ENCODE results near the gene TNK1. TPM values are rescaled to one million over a fixed set of nuclear protein-coding genes. Genes with fewer than 3 reads are reported as not detected.

The TNK1 gene
- polyA plus RNA-seq, 1 donor from 2014 or later: 0.83 TPM

- Histone ChIP-seq H3K4me2 (ENCODE audit: low read length) (no peak overlapping the region), H2AFZ (ENCODE audit: low read depth, low read length) (no peak overlapping the region), H3K9me3 (ENCODE audit: low read length) (no peaks in the 10 kb centered on the region)
Measured at GRCh38 chr17:7356072-7356549, 24.8 kb upstream of the TNK1 start.

GRCh38 chr17:7356756-7357155, 24.1 kb upstream of the TNK1 start:
- Histone ChIP-seq H3K4me3 (ENCODE audit: low read length) (no peak overlapping the region), H3F3A (ENCODE audit: insufficient read depth, low read length, poor library complexity, severe bottlenecking) (no peaks in the 10 kb centered on the region), H3K4me2 (ENCODE audit: low read length) (no peak overlapping the region), H3K79me2 (replicated peaks; ENCODE audit: insufficient read depth, low read length) (peaks cover 3% of the 10 kb centered on the region), H2AFZ (ENCODE audit: low read depth, low read length) (no peak overlapping the region), H4K20me1 (ENCODE audit: insufficient read depth) (no peaks in the 10 kb centered on the region), H3K27ac (ENCODE audit: low read length) (no peak overlapping the region), H3K27me3 (ENCODE audit: insufficient read depth, low read depth, low read length) (no peaks in the 10 kb centered on the region), H3K9me3 (ENCODE audit: low read length) (no peaks in the 10 kb centered on the region), H3K9me2 (ENCODE audit: insufficient read depth, low read length) (no peaks in the 10 kb centered on the region), H3K36me3 (ENCODE audit: insufficient read depth, low read length) (no peaks in the 10 kb centered on the region), H3K9ac (ENCODE audit: low read length) (no peak overlapping the region)
- no peak for TF ChIP-seq CTCF (IDR thresholded peaks at IDR 0.05; ENCODE audit: poor library complexity, severe bottlenecking)
- no peak for TF ChIP-seq SMC3 (conservative IDR thresholded peaks at IDR 0.05; ENCODE audit: poor library complexity)
- no peak for TF ChIP-seq TAF1 (IDR thresholded peaks at IDR 0.05; ENCODE audit: low read depth)
- TF ChIP-seq EZH2 (IDR thresholded peaks at IDR 0.05; ENCODE audit: borderline replicate concordance, insufficient read depth, low read length, poor library complexity, severe bottlenecking): no peak
- TF ChIP-seq RAD21 (conservative IDR thresholded peaks at IDR 0.05): no peak
- TF ChIP-seq EP300 (conservative IDR thresholded peaks at IDR 0.05; ENCODE audit: poor library complexity, severe bottlenecking): no peak
- TF ChIP-seq, protein P1, sequence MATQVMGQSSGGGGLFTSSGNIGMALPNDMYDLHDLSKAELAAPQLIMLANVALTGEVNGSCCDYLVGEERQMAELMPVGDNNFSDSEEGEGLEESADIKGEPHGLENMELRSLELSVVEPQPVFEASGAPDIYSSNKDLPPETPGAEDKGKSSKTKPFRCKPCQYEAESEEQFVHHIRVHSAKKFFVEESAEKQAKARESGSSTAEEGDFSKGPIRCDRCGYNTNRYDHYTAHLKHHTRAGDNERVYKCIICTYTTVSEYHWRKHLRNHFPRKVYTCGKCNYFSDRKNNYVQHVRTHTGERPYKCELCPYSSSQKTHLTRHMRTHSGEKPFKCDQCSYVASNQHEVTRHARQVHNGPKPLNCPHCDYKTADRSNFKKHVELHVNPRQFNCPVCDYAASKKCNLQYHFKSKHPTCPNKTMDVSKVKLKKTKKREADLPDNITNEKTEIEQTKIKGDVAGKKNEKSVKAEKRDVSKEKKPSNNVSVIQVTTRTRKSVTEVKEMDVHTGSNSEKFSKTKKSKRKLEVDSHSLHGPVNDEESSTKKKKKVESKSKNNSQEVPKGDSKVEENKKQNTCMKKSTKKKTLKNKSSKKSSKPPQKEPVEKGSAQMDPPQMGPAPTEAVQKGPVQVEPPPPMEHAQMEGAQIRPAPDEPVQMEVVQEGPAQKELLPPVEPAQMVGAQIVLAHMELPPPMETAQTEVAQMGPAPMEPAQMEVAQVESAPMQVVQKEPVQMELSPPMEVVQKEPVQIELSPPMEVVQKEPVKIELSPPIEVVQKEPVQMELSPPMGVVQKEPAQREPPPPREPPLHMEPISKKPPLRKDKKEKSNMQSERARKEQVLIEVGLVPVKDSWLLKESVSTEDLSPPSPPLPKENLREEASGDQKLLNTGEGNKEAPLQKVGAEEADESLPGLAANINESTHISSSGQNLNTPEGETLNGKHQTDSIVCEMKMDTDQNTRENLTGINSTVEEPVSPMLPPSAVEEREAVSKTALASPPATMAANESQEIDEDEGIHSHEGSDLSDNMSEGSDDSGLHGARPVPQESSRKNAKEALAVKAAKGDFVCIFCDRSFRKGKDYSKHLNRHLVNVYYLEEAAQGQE (IDR thresholded peaks at IDR 0.05; ENCODE audit: borderline replicate concordance): no peak
- no peak for TF ChIP-seq POLR2AphosphoS5 (IDR thresholded peaks at IDR 0.05)
- no peak for TF ChIP-seq MXI1 (conservative IDR thresholded peaks at IDR 0.05; ENCODE audit: poor library complexity, severe bottlenecking)

More at GRCh38 chr17:7356072-7356549, 24.8 kb upstream of the TNK1 start:
- Histone ChIP-seq H3K27ac (ENCODE audit: low read length) (no peak overlapping the region), H4K20me1 (ENCODE audit: insufficient read depth) (no peaks in the 10 kb centered on the region), H3K79me2 (replicated peaks; ENCODE audit: insufficient read depth, low read length) (peaks cover 3% of the 10 kb centered on the region), H3K4me3 (ENCODE audit: low read length) (no peak overlapping the region), H3K9me2 (ENCODE audit: insufficient read depth, low read length) (no peaks in the 10 kb centered on the region), H3K36me3 (ENCODE audit: insufficient read depth, low read length) (no peaks in the 10 kb centered on the region), H3F3A (ENCODE audit: insufficient read depth, low read length, poor library complexity, severe bottlenecking) (no peaks in the 10 kb centered on the region), H3K9ac (ENCODE audit: low read length) (no peak overlapping the region), H3K27me3 (ENCODE audit: insufficient read depth, low read depth, low read length) (no peaks in the 10 kb centered on the region)
- TF ChIP-seq POLR2AphosphoS5 (IDR thresholded peaks at IDR 0.05) (no peak), SMC3 (conservative IDR thresholded peaks at IDR 0.05; ENCODE audit: poor library complexity) (peak; percentile 52), CTCF (IDR thresholded peaks at IDR 0.05; ENCODE audit: poor library complexity, severe bottlenecking) (peak; percentile 59), TAF1 (IDR thresholded peaks at IDR 0.05; ENCODE audit: low read depth) (no peak), EP300 (conservative IDR thresholded peaks at IDR 0.05; ENCODE audit: poor library complexity, severe bottlenecking) (no peak), RAD21 (conservative IDR thresholded peaks at IDR 0.05) (peak; percentile 50), MXI1 (conservative IDR thresholded peaks at IDR 0.05; ENCODE audit: poor library complexity, severe bottlenecking) (no peak), EZH2 (IDR thresholded peaks at IDR 0.05; ENCODE audit: borderline replicate concordance, insufficient read depth, low read length, poor library complexity, severe bottlenecking) (no peak)
- TF ChIP-seq, protein P1 (IDR thresholded peaks at IDR 0.05; ENCODE audit: borderline replicate concordance): no peak

Data from neural cell (in vitro differentiated cells).